K562 treated with DMSO at 1 percent for 4 hours (cell line): ENCODE measurements around the gene ZNF790. TPM values are rescaled to one million over a fixed set of nuclear protein-coding genes. Genes with fewer than 3 reads are reported as not detected.

Experiments used
- total RNA-seq: library from RNA; unstranded; fragments of 300-600 nt; gene quantifications from 2 replicates; pipeline ENCODE4 v1.2.3, GENCODE V29; 2022; ENCODE audit not compliant: insufficient read depth

Gene ZNF790
- total RNA-seq: 0.38 TPM in 1 of 2 replicates, not detected in the other

GRCh38 chr19:36837906-36838783 is at the start of gene ZNF790:
Gene ZNF790 (minus strand): TSS chr19:36838387. CDS start chr19:36825619, 12,768 bp downstream.

GRCh38 chr19:36850559-36851442 is 12.6 kb upstream of the ZNF790 start, which contains the start of gene ZNF345:
Gene ZNF345 (plus strand): TSS chr19:36850876. CDS start chr19:36876831, 25,955 bp downstream.

GRCh38 chr19:36772311-36773222 is 65.6 kb downstream of the ZNF790 start, which contains the start of gene ZNF850:
Gene ZNF850 (minus strand): TSS chr19:36772807. CDS start chr19:36762606, 10,201 bp downstream.

Other genes starting within 250 kb of the ZNF790 start
- 0.28 TPM in 1 of 2 replicates, not detected in the other for gene ZNF382, start 233.1 kb downstream of the ZNF790 start, total RNA-seq
- gene ZNF461, start 171.6 kb downstream of the ZNF790 start, total RNA-seq: not detected in 2 replicates
- gene ZNF567, start 150.8 kb downstream of the ZNF790 start, total RNA-seq: 2.7 and 3.7 TPM in 2 replicates
- 1.3 TPM in 2 replicates for gene ZNF850, start 65.6 kb downstream of the ZNF790 start, total RNA-seq
- gene ZNF345, start 12.5 kb upstream of the ZNF790 start, total RNA-seq: 0.31 TPM in 1 of 2 replicates, not detected in the other
- 0.11 TPM in 1 of 2 replicates, not detected in the other for gene ZNF829, start 77.9 kb upstream of the ZNF790 start, total RNA-seq
- gene ZNF568, start 77.9 kb upstream of the ZNF790 start, total RNA-seq: not detected in 2 replicates
- 2.1 and 2.5 TPM in 2 replicates for gene ZNF420, start 240.0 kb upstream of the ZNF790 start, total RNA-seq